CD4-positive, alpha-beta T cell treated with Interleukin-15 for 4 hours (primary cell): ENCODE data around the gene DMXL2.
A peak's percentile ranks its signal among the peaks of the same experiment; 100 is the strongest.
"Not testable (repeated sequence)": the region's sequence is repeated elsewhere in the genome, so short reads cannot be mapped to it uniquely, and the experiment has no call there.

ENCODE experiments used
- DNase-seq: peaks from one replicate; pipeline ENCODE4 v3.0.0-alpha.2; 2020; ENCODE audit warnings: low spot score

DMXL2 gene

GRCh38 chr15:51622604-51623370 lies at the start of gene DMXL2:
Gene DMXL2 (minus strand): TSS chr15:51622771. CDS start chr15:51622545, 226 bp downstream.
- DNase-seq: peak; percentile 51

- no peak for DNase-seq
Observed at GRCh38 chr15:51672155-51672687, 49.6 kb upstream of the DMXL2 start.

GRCh38 chr15:51669381-51669780 lies 46.8 kb upstream of the DMXL2 start:
- no peak for DNase-seq

- DNase-seq: no peak
Observed at GRCh38 chr15:51668446-51668845, 45.9 kb upstream of the DMXL2 start.

- DNase-seq: no peak
Observed at GRCh38 chr15:51667478-51667877, 44.9 kb upstream of the DMXL2 start.

- DNase-seq: no peak
Observed at GRCh38 chr15:51661072-51661471, 38.5 kb upstream of the DMXL2 start.

- DNase-seq: no peak
Observed at GRCh38 chr15:51658664-51659063, 36.1 kb upstream of the DMXL2 start.

- DNase-seq: not testable (repeated sequence)
Observed at GRCh38 chr15:51655401-51656057, 33.0 kb upstream of the DMXL2 start.

GRCh38 chr15:51652084-51652668 lies 29.6 kb upstream of the DMXL2 start:
- no peak for DNase-seq

- peak; percentile 78 for DNase-seq
Observed at GRCh38 chr15:51649659-51650521, 27.3 kb upstream of the DMXL2 start.

GRCh38 chr15:51648643-51649042 lies 26.1 kb upstream of the DMXL2 start:
- DNase-seq: not testable (repeated sequence)

GRCh38 chr15:51648101-51648500 lies 25.5 kb upstream of the DMXL2 start:
- DNase-seq: not testable (repeated sequence)

GRCh38 chr15:51647128-51647562 lies 24.6 kb upstream of the DMXL2 start:
- no peak for DNase-seq

- DNase-seq: no peak
Observed at GRCh38 chr15:51642696-51643095, 20.1 kb upstream of the DMXL2 start.

- no peak for DNase-seq
Observed at GRCh38 chr15:51641490-51642130, 19.0 kb upstream of the DMXL2 start.

- DNase-seq: no peak
Observed at GRCh38 chr15:51634591-51635198, 12.1 kb upstream of the DMXL2 start.

GRCh38 chr15:51629612-51630011 lies 7.0 kb upstream of the DMXL2 start:
- no peak for DNase-seq

GRCh38 chr15:51625236-51625635 lies 2.7 kb upstream of the DMXL2 start:
- no peak for DNase-seq

GRCh38 chr15:51624022-51624421 lies 1.5 kb upstream of the DMXL2 start:
- no peak for DNase-seq

- DNase-seq: no peak
Observed at GRCh38 chr15:51623386-51623938, 891 bp upstream of the DMXL2 start.
